ENCODE data around the gene SENP1. TPM values are rescaled to one million over a fixed set of nuclear protein-coding genes. Genes with fewer than 3 reads are reported as not detected.
"Not testable (repeated sequence)": the region's sequence is repeated elsewhere in the genome, so short reads cannot be mapped to it uniquely, and the experiment has no call there.

Gene SENP1
- total RNA-seq, 1 experiment from 2014 or later = 23.0 TPM

DNA sequence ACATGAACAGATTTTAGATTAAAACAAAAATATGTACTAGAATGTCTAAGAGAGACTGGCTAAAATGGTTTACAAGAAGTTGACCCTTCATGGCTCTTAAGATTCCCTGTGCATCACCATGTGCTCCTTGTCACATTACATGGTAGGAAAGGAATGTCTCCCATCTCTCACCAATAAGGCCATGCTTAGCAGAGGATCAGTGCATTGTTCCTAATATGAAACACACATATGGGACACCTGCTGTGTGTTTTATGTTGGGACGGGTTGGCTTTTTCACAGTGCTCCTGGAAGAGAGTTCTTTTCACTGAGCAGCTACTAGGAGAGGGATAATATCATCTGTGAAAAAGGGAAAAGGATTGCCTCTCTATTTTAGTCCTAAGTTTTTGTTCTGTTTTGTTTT is 22.9 kb upstream of the SENP1 start:
- Histone ChIP-seq H2AFZ (no peak overlapping the region), H3K27ac (no peak overlapping the region), H3K79me2 (ENCODE audit: low read depth) (no peaks in the 10 kb centered on the region), H3K27me3 (ENCODE audit: insufficient read depth, low read depth) (no peaks in the 10 kb centered on the region), H3K36me3 (ENCODE audit: low read depth) (peaks cover 19% of the 10 kb centered on the region; the same call in 1 of the 2 replicates), H3K4me2 (no peak overlapping the region), H4K20me1 (ENCODE audit: insufficient read depth) (no peaks in the 10 kb centered on the region), H3K4me1 (replicated peaks; ENCODE audit: insufficient read depth) (no peaks in the 10 kb centered on the region), H3K9me3 (ENCODE audit: insufficient read depth, low read depth) (no peaks in the 10 kb centered on the region), H3F3A (ENCODE audit: insufficient read depth, low read depth) (no peaks in the 10 kb centered on the region), H3K4me3 (no peak overlapping the region), H3K9me2 (ENCODE audit: insufficient read depth) (no peaks in the 10 kb centered on the region)
- no TSS peak for BruUV-seq (replicated peaks)
- intact Hi-C loops (cut with micrococcal nuclease; ENCODE audit: unreplicated experiment) = no loop called here
- DNase-seq = no peak
- CTCF ChIA-PET = interaction anchor here (0.7 kb wide), 1 partner anchor 8 kb away, joined by 25 read pairs; no protein-coding TSS in a partner anchor
- TF ChIP-seq, protein P1, sequence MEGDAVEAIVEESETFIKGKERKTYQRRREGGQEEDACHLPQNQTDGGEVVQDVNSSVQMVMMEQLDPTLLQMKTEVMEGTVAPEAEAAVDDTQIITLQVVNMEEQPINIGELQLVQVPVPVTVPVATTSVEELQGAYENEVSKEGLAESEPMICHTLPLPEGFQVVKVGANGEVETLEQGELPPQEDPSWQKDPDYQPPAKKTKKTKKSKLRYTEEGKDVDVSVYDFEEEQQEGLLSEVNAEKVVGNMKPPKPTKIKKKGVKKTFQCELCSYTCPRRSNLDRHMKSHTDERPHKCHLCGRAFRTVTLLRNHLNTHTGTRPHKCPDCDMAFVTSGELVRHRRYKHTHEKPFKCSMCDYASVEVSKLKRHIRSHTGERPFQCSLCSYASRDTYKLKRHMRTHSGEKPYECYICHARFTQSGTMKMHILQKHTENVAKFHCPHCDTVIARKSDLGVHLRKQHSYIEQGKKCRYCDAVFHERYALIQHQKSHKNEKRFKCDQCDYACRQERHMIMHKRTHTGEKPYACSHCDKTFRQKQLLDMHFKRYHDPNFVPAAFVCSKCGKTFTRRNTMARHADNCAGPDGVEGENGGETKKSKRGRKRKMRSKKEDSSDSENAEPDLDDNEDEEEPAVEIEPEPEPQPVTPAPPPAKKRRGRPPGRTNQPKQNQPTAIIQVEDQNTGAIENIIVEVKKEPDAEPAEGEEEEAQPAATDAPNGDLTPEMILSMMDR (conservative IDR thresholded peaks at IDR 0.05) = no peak
- no peak for TF ChIP-seq EZH2 (IDR thresholded peaks at IDR 0.05; ENCODE audit: low read depth)
- POLR2A ChIA-PET (ENCODE audit: unreplicated experiment) = no interaction called here

DNA sequence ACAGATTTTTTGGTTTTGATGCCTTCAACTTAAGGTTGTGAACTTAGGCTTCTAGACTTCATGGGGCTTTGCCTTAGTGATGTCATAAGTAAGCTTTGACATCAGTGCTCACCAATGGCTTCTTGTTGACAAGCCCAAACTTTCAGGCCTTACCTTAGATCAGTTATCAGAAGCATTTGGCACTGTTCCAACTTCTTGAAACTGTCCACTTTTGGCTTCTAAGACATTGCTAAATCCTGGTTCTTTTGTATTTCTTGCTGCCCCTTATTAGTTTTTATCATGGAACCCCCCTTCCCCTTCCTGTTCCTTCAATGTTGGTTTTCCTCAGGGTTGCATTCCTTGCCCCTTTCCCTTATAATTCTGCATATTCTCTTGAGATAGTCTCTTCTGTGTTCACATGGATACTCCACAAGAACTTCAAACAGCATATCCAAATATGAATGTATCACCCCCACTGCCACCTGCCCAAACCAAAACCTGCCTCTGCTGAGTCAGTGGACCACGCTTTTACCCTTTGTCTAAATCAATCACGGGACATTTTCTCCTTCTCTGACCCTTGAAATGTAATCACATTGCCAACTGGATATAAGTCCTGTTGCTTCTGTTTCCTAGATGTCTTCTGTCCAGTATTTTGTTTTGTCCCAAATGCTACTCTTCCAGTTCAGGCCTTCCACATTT is 21.2 kb upstream of the SENP1 start:
- Histone ChIP-seq H3K9me2 (ENCODE audit: insufficient read depth) (no peaks in the 10 kb centered on the region), H3K4me3 (no peak overlapping the region), H3K79me2 (ENCODE audit: low read depth) (no peaks in the 10 kb centered on the region), H3K4me1 (replicated peaks; ENCODE audit: insufficient read depth) (no peaks in the 10 kb centered on the region), H3K9me3 (ENCODE audit: insufficient read depth, low read depth) (no peaks in the 10 kb centered on the region), H4K20me1 (ENCODE audit: insufficient read depth) (no peaks in the 10 kb centered on the region; the same call in 1 of the 2 replicates), H2AFZ (no peak overlapping the region), H3K27ac (no peak overlapping the region), H3K36me3 (ENCODE audit: low read depth) (peaks cover 19% of the 10 kb centered on the region; the same call in 1 of the 2 replicates), H3K27me3 (ENCODE audit: insufficient read depth, low read depth) (no peaks in the 10 kb centered on the region), H3F3A (ENCODE audit: insufficient read depth, low read depth) (no peaks in the 10 kb centered on the region), H3K4me2 (no peak overlapping the region)
- intact Hi-C loops (cut with micrococcal nuclease; ENCODE audit: unreplicated experiment) = no loop called here
- ChIA-PET POLR2A (ENCODE audit: unreplicated experiment) (no interaction called here), CTCF (no interaction called here)
- DNase-seq = no peak
- TF ChIP-seq, protein P1 (conservative IDR thresholded peaks at IDR 0.05) = no peak
- BruUV-seq (replicated peaks) = no TSS peak

DNA sequence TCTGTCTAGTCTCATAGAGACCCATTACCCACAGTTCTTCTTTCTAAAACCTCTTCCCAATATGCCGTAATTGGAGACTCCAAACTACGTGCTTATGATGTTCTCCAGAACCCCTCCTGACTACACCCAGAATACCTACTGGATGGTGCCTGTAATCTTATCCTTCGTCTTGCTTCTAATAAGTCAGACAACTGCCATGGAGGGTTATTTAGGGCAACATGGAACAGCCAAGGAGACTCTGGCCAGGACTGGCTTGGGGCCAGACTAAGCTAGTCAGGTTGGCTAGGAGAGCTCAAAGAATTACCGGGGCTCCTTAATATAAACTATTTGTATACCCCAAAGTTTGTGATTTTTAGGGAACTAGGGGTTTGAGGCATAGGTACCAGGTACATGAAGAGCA is 20.1 kb upstream of the SENP1 start:
- Histone ChIP-seq H3K79me2 (ENCODE audit: low read depth) (peaks cover 5% of the 10 kb centered on the region; the same call in 1 of the 2 replicates), H3K9me2 (ENCODE audit: insufficient read depth) (no peaks in the 10 kb centered on the region), H3K4me1 (replicated peaks; ENCODE audit: insufficient read depth) (no peaks in the 10 kb centered on the region), H3K4me3 (no peak overlapping the region), H3K27ac (no peak overlapping the region), H2AFZ (no peak overlapping the region), H3F3A (ENCODE audit: insufficient read depth, low read depth) (no peaks in the 10 kb centered on the region), H4K20me1 (ENCODE audit: insufficient read depth) (no peaks in the 10 kb centered on the region; the same call in 1 of the 2 replicates), H3K36me3 (ENCODE audit: low read depth) (peaks cover 8% of the 10 kb centered on the region; the same call in 1 of the 2 replicates), H3K27me3 (ENCODE audit: insufficient read depth, low read depth) (no peaks in the 10 kb centered on the region), H3K9me3 (ENCODE audit: insufficient read depth, low read depth) (no peaks in the 10 kb centered on the region), H3K4me2 (no peak overlapping the region)
- intact Hi-C loops (cut with micrococcal nuclease; ENCODE audit: unreplicated experiment) = no loop called here
- no TSS peak for BruUV-seq (replicated peaks)
- TF ChIP-seq EZH2 (IDR thresholded peaks at IDR 0.05; ENCODE audit: low read depth) = no peak
- TF ChIP-seq, protein P1 (conservative IDR thresholded peaks at IDR 0.05) = no peak
- ChIA-PET POLR2A (ENCODE audit: unreplicated experiment) (no interaction called here), CTCF (interaction anchor here (0.6 kb wide), 1 partner anchor 61 kb away, joined by 8 read pairs; no protein-coding TSS in a partner anchor)
- DNase-seq = no peak

DNA sequence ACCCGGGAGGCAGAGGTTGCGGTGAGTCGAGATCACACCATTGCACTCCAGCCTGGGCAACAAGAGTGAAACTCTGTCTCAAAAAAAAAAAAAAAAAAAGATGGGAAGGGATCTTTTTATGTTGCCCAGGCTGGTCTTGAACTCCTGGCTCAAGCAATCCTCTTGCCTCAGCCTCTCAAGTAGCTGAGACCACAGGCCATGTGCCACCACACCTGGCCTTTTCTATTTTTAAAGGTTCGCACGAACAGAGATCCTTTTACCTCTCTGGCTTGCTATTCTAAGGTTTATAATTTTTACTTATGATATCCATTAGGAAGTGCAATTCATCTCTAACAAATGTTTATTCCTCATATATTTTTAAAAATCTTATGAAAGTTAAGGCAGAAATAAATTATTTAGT is 19.7 kb upstream of the SENP1 start:
- H3K27me3 ChIP-seq (ENCODE audit: insufficient read depth, low read depth); H3K4me2 ChIP-seq; H3K9me3 ChIP-seq (ENCODE audit: insufficient read depth, low read depth); H3K4me3 ChIP-seq; H3K27ac ChIP-seq; H3K9me2 ChIP-seq (ENCODE audit: insufficient read depth); H3K79me2 ChIP-seq (ENCODE audit: low read depth); DNase-seq; H3K4me1 ChIP-seq (replicated peaks; ENCODE audit: insufficient read depth); intact Hi-C loops (cut with micrococcal nuclease; ENCODE audit: unreplicated experiment); BruUV-seq (replicated peaks); H3K36me3 ChIP-seq (ENCODE audit: low read depth); H4K20me1 ChIP-seq (ENCODE audit: insufficient read depth); H2AFZ ChIP-seq; POLR2A ChIA-PET (ENCODE audit: unreplicated experiment); H3F3A ChIP-seq (ENCODE audit: insufficient read depth, low read depth): not testable (repeated sequence)
- CTCF ChIA-PET = interaction anchor here (0.6 kb wide), 1 partner anchor 61 kb away, joined by 8 read pairs; no protein-coding TSS in a partner anchor
